C4-2B (cell line): ENCODE data around the gene ADH7.

Source experiments
- H3K27ac ChIP-seq: fragments of 450-650 bp; 2 replicates; pipeline ENCODE4 v1.5.1; 2017
- CTCF ChIP-seq: fragments of 450-650 bp; conservative IDR thresholded peaks from 2 replicates; pipeline ENCODE4 v1.5.1; 2017; ENCODE audit warnings: mild to moderate bottlenecking
- ZFX ChIP-seq: fragments of 450-650 bp; IDR thresholded peaks from 2 replicates; pipeline ENCODE4 v1.6.1; 2017

Gene ADH7

GRCh38 chr4:99435154-99435553, at the start of gene ADH7:
Gene ADH7 (minus strand): TSS chr4:99435342. CDS start chr4:99435233, 109 bp downstream.
- TF ChIP-seq ZFX, result no peak
- no peak for TF ChIP-seq CTCF
- H3K27ac ChIP-seq, result no peak within 1 kb of the TSS

DNA sequence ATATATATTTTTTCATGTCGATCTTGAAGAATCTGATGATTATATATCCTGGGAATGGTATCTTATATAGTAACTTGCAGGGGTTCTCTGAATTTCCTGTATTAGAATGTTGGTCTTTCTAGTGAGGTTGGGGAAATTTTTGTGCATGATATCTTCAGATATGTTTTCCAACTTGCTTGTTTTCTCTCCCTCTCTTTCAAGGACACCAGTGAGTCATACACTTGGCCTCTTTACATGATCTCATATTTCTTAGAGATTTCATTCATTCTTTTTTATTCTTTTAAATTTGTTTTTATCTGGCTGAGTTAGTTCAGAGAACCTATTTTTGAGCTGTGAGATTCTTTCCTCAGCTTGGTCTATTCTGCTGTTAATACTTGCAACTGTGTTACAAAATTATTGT, 48.5 kb upstream of the ADH7 start:
- no peak for TF ChIP-seq ZFX
- TF ChIP-seq CTCF, result no peak

GRCh38 chr4:99473131-99473530, 38.0 kb upstream of the ADH7 start:
- no peak for TF ChIP-seq CTCF
- no peak for TF ChIP-seq ZFX
- H3K27ac ChIP-seq, result no peak overlapping the region

More for the DNA sequence above, 48.5 kb upstream of the ADH7 start:
- no peak overlapping the region for H3K27ac ChIP-seq

GRCh38 chr4:99471896-99472295, 36.8 kb upstream of the ADH7 start:
- H3K27ac ChIP-seq, result no peak overlapping the region
- TF ChIP-seq CTCF, result no peak
- TF ChIP-seq ZFX, result no peak

GRCh38 chr4:99471349-99471748, 36.2 kb upstream of the ADH7 start:
- H3K27ac ChIP-seq, result no peak overlapping the region
- no peak for TF ChIP-seq ZFX
- TF ChIP-seq CTCF, result no peak

- TF ChIP-seq ZFX (no peak), CTCF (no peak)
- H3K27ac ChIP-seq, result no peak overlapping the region
Observed at GRCh38 chr4:99468889-99469288, 33.7 kb upstream of the ADH7 start.

- no peak overlapping the region for H3K27ac ChIP-seq
- TF ChIP-seq ZFX (no peak), CTCF (no peak)
Observed at GRCh38 chr4:99467887-99468286, 32.7 kb upstream of the ADH7 start.
